Tibial artery (tissue), 4 donors: ENCODE data around the gene TTC39B.

Experiments used
- DNase-seq, 2 donors: peaks; one replicate each; pipeline ENCODE4 v3.0.0-alpha.2; 2019
- H3K27ac ChIP-seq, 2 donors: fragments of 200-600 bp; sonication (generic) in 1 of 2; 1 replicate in 1 of 2; 2 replicates in 1 of 2; pipeline ENCODE4 v1.5.1; 2018 to 2019; ENCODE audit warnings: mild to moderate bottlenecking in 1 of 2
- H3K27me3 ChIP-seq, 2 donors: fragments of 200-600 bp; sonication (generic) in 1 of 2; one replicate each; pipeline versions ENCODE4 v1.5.1 to v1.6.0; 2016 to 2019
- H3K36me3 ChIP-seq, 3 donors: fragments of 200-600 bp; sonication (generic) in 2 of 3; one replicate each; pipeline ENCODE4 v1.5.1; 2016 to 2019; ENCODE audit warnings: mild to moderate bottlenecking in 2 of 3
- H3K4me1 ChIP-seq, 4 donors: fragments of 200-600 bp; sonication (generic) in 2 of 4; 1 replicate in 3 of 4; 2 replicates in 1 of 4; pipeline ENCODE4 v1.5.1; 2016 to 2019
- H3K4me3 ChIP-seq, 2 donors: fragments of 200-600 bp; sonication (generic) in 1 of 2; 1 replicate in 1 of 2; 2 replicates in 1 of 2; pipeline ENCODE4 v1.5.1; 2018 to 2019; ENCODE audit warnings: mild to moderate bottlenecking in 2 of 2
- H3K9me3 ChIP-seq, 3 donors: fragments of 200-600 bp; sonication (generic) in 1 of 3; one replicate each; pipeline ENCODE4 v1.5.1; 2016 to 2019
- intact Hi-C: fragments of 100-400 bp; cut with DNase I; formaldehyde crosslinking; loops from one replicate; pipeline ENCODE4 v1.15.0; 2023; ENCODE audit warnings: low total_unique reads
- TF ChIP-seq, protein P1 (sequence below), 2 experiments: fragments of 200-600 bp in 1 of 2; fragments of 450-650 bp in 1 of 2; IDR thresholded peaks; one replicate each; pipeline ENCODE4 v1.5.1; 2017 to 2019; ENCODE audit warnings: antibody characterized with exemption in 2 of 2, mild to moderate bottlenecking in 1 of 2, moderate library complexity in 1 of 2

The TTC39B gene

DNA sequence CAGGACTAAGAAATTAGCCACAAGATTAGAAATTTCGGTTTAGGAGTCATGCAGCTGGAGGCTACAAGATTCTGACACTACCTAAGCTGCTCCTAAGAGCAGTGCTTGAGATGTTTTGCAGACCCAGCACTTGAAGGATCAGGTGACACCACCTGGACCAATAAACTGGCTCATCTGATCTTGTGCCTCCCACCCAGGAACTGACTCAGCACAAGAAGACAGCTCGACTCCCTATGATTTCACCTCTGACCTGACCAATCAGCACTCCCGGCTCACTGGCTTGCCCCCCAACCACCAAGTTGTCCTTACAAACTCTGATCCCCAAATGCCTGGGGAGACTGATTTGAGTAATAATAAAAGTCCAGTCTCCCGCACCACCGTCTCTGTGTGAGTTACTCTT, 170.4 kb downstream of the TTC39B start:
- no peak overlapping the region for H3K27ac ChIP-seq
- no peak overlapping the region for H3K4me3 ChIP-seq
- H3K27me3 ChIP-seq = no peaks in the 10 kb centered on the region
- no peaks in the 10 kb centered on the region for H3K9me3 ChIP-seq
- DNase-seq = no peak
- peaks cover 0 to 5% (median 0%) of the 10 kb centered on the region in 4 donors for H3K4me1 ChIP-seq
- TF ChIP-seq, protein P1, sequence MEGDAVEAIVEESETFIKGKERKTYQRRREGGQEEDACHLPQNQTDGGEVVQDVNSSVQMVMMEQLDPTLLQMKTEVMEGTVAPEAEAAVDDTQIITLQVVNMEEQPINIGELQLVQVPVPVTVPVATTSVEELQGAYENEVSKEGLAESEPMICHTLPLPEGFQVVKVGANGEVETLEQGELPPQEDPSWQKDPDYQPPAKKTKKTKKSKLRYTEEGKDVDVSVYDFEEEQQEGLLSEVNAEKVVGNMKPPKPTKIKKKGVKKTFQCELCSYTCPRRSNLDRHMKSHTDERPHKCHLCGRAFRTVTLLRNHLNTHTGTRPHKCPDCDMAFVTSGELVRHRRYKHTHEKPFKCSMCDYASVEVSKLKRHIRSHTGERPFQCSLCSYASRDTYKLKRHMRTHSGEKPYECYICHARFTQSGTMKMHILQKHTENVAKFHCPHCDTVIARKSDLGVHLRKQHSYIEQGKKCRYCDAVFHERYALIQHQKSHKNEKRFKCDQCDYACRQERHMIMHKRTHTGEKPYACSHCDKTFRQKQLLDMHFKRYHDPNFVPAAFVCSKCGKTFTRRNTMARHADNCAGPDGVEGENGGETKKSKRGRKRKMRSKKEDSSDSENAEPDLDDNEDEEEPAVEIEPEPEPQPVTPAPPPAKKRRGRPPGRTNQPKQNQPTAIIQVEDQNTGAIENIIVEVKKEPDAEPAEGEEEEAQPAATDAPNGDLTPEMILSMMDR (IDR thresholded peaks at IDR 0.05) = no peak
- H3K36me3 ChIP-seq = no peaks in the 10 kb centered on the region
- intact Hi-C loops = loop anchor here (5.0 kb wide), 1 partner anchor 39 kb away; no protein-coding TSS in a partner anchor

DNA sequence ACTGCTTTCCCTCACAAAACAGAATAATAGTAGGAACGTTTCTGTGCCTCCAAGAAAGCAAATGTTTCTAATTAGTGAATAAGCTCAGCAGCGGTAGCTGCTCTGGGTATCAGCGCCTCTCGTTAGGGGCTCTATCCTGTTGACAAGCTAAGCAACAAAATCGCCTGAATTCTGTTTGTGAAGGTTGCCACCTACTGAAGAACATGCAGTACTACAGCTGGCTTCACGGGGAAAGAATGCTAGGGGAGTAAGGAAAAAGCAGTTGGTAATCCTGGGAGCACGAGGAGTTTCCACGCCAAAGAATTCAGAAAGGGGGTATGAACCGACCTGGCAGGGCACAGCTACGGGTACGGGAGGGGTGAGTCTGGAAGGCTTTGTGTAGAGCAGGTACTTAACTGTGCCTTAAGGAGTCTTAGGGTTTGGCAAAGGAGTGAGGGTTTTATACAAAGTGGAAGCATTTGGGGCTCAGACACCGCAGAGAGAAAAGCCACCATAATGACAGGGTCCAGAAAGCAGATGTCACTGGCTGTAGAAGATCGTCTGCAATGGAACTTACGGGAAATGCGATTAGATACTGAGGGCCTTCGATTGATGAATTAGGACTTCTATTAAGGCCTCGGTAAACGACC, 171.7 kb downstream of the TTC39B start:
- H3K9me3 ChIP-seq = no peaks in the 10 kb centered on the region
- DNase-seq = peak in 1 of 2 donors; percentile 54
- TF ChIP-seq, protein P1 (IDR thresholded peaks at IDR 0.05) = peak; percentile 83 to 94
- peak overlapping the region in 1 of 2 donors; percentile 13 for H3K27ac ChIP-seq
- peaks cover 0 to 5% (median 0%) of the 10 kb centered on the region in 4 donors for H3K4me1 ChIP-seq
- peak overlapping the region in 1 of 2 donors; percentile 32 for H3K4me3 ChIP-seq
- intact Hi-C loops = loop anchor here (5.0 kb wide), 1 partner anchor 38 kb away; no protein-coding TSS in a partner anchor
- H3K27me3 ChIP-seq = no peaks in the 10 kb centered on the region
- no peaks in the 10 kb centered on the region for H3K36me3 ChIP-seq

DNA sequence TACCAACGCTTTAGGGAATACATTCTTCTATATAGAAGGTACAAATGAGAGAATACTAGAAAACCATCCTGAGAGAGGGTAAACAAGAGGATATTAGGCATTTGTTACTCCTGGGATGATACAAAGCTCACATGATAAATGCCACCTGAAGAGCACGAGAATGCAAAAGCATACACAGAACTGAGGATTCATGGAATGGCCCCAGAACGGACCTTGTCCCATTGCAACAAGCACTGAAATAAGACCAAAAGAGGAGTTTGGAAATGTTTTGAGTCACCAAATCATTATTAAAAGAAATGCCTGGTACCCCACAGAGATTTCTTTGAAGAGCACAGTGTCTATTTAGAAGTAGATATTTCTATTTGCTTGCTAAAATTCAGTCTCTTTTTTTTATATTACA, 173.5 kb downstream of the TTC39B start:
- Histone ChIP-seq H3K36me3 (no peaks in the 10 kb centered on the region), H3K4me1 (peaks cover 0 to 5% (median 0%) of the 10 kb centered on the region in 4 donors), H3K27ac (no peak overlapping the region), H3K9me3 (no peaks in the 10 kb centered on the region), H3K27me3 (no peaks in the 10 kb centered on the region), H3K4me3 (no peak overlapping the region)
- no peak for DNase-seq
- TF ChIP-seq, protein P1 (IDR thresholded peaks at IDR 0.05) = no peak
- intact Hi-C loops = no loop called here

DNA sequence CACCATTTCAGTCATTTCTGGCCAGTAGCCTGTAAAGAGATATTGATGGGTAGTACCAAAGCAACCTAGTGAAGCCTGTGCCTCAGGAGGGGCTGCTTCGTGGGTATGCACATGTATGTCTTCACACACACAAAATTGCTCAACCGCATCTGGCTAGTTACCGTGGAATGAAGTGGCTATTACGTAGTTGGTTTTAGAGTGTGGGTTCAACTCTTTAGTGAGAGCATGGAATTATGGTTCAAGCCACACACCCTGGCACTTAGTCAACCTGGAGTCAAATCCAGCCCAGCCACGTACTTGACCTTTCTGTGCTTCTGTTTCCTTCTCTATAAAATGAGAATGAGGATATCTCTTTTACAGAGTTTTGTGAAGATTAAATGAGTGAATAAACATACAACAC, 174.9 kb downstream of the TTC39B start:
- DNase-seq = no peak
- Histone ChIP-seq H3K27me3 (no peaks in the 10 kb centered on the region), H3K4me1 (peaks cover 0 to 5% (median 0%) of the 10 kb centered on the region in 4 donors), H3K4me3 (no peak overlapping the region), H3K9me3 (no peaks in the 10 kb centered on the region), H3K36me3 (no peaks in the 10 kb centered on the region), H3K27ac (no peak overlapping the region)
- intact Hi-C loops = no loop called here
- TF ChIP-seq, protein P1 (IDR thresholded peaks at IDR 0.05) = no peak

DNA sequence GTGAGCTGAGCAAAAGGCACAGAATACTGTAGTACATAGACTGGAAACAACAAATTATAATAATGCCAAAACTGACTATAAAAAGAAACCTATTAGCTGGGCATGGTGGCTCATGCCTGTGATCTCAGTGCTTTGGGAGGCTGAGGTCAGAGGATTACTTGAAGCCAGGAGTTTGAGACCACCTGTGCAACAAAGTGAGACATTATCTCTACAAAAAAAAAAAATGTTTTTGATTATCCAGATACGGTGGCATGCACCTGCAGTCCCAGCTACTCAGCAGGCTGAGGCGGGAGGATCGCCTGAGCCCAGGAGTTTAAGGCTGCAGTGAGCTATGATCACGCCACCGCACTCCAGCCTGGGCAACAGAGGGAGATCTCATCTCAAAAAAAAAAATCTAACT, 175.9 kb downstream of the TTC39B start:
- H3K9me3 ChIP-seq = no peaks in the 10 kb centered on the region
- intact Hi-C loops = no loop called here
- no peak for DNase-seq

More for the DNA sequence above, 175.9 kb downstream of the TTC39B start:
- peaks cover 0 to 5% (median 0%) of the 10 kb centered on the region in 4 donors for H3K4me1 ChIP-seq
- H3K27ac ChIP-seq = no peak overlapping the region
- no peaks in the 10 kb centered on the region for H3K27me3 ChIP-seq
- TF ChIP-seq, protein P1 (IDR thresholded peaks at IDR 0.05) = no peak
- H3K36me3 ChIP-seq = no peaks in the 10 kb centered on the region
- H3K4me3 ChIP-seq = no peak overlapping the region
